IgD-negative memory B cell (primary cell): ENCODE results near the gene MAGI2. TPM values are rescaled to one million over a fixed set of nuclear protein-coding genes. Genes with fewer than 3 reads are reported as not detected.

Source experiments
- H3K27ac Mint-ChIP-seq, 3 donors: one replicate each; pipeline ENCODE4 v1.8.0; 2020 to 2022; ENCODE audit warnings: mild to moderate bottlenecking in 3 of 3, mixed read lengths in 3 of 3, moderate library complexity in 1 of 3
- H3K27me3 Mint-ChIP-seq: one replicate; pipeline ENCODE4 v1.8.0; 2021; ENCODE audit warnings: mixed read lengths
- H3K36me3 Mint-ChIP-seq: one replicate; pipeline ENCODE4 v1.8.0; 2020; ENCODE audit warnings: mild to moderate bottlenecking, mixed read lengths
- H3K4me1 Mint-ChIP-seq, 3 donors: one replicate each; pipeline ENCODE4 v1.8.0; 2020 to 2022; ENCODE audit warnings: mixed read lengths in 3 of 3, mild to moderate bottlenecking in 1 of 3
- H3K4me3 Mint-ChIP-seq, 4 donors: one replicate each; pipeline ENCODE4 v1.8.0; 2020 to 2022; ENCODE audit warnings: mild to moderate bottlenecking in 4 of 4, mixed read lengths in 4 of 4, moderate library complexity in 3 of 4
- H3K9me3 Mint-ChIP-seq, 3 donors: one replicate each; pipeline ENCODE4 v1.8.0; 2020 to 2021; ENCODE audit warnings: mixed read lengths in 3 of 3, mild to moderate bottlenecking in 1 of 3
- polyA plus RNA-seq: library from polyadenylated mRNA; unstranded; fragments of 300-500 nt; fragmentation: Illumina TruSeq; gene quantifications from one replicate; pipeline ENCODE4 v1.2.3, GENCODE V29; 2021

Gene MAGI2
- polyA plus RNA-seq, 1 donor from 2014 or later: not detected

- Mint-ChIP-seq H3K36me3 (peaks cover 2% of the 10 kb centered on the region), H3K27me3 (peaks cover 2% of the 10 kb centered on the region), H3K4me1 (no peaks in the 10 kb centered on the region), H3K4me3 (no peak overlapping the region), H3K27ac (no peak overlapping the region), H3K9me3 (peaks cover 0 to 2% (median 0%) of the 10 kb centered on the region in 3 donors)
These were observed 976.5 kb downstream of the MAGI2 start for GRCh38 chr7:78476851-78477405.

DNA sequence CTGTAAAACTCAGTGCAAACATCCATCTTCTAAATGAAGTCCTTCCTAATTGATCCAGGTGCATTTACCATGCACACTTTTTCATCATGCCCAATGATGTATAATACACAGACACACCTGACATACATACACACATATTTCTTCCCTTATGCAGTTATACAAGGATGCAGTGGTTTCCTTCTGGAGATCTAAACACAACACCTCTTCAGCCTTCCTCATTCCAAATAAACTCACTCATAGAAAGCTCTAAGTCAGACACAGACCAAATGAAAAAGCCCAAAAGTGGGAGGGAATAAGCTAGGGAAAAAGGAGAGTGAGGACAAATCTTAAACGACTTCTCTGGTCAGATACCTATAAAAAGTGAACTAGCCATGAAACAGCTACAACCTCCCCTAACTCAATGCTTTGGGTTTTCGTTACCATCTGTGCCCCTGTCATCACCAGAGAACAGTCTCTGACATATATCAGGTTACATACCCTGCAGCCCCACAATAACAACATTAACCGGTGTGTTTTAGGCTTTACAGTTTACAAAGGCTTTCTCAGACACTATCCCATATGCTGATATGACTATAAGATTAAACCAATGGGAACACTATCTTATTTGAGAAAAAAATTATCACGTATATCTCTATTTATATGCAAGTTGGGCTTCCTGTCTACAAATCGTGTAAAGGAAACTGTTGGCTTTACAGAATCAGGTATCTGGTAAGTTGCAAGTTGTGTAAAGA lies 979.7 kb downstream of the MAGI2 start:
- H3K36me3 Mint-ChIP-seq: peaks cover 2% of the 10 kb centered on the region
- no peak overlapping the region for H3K27ac Mint-ChIP-seq
- H3K4me1 Mint-ChIP-seq: no peaks in the 10 kb centered on the region
- H3K27me3 Mint-ChIP-seq: no peaks in the 10 kb centered on the region
- no peaks in the 10 kb centered on the region for H3K9me3 Mint-ChIP-seq
- no peak overlapping the region for H3K4me3 Mint-ChIP-seq

GRCh38 chr7:78473021-78473420 lies 980.4 kb downstream of the MAGI2 start:
- no peaks in the 10 kb centered on the region for H3K9me3 Mint-ChIP-seq
- no peaks in the 10 kb centered on the region for H3K27me3 Mint-ChIP-seq
- H3K4me3 Mint-ChIP-seq: no peak overlapping the region
- no peaks in the 10 kb centered on the region for H3K4me1 Mint-ChIP-seq
- H3K36me3 Mint-ChIP-seq: no peaks in the 10 kb centered on the region
- no peak overlapping the region for H3K27ac Mint-ChIP-seq

DNA sequence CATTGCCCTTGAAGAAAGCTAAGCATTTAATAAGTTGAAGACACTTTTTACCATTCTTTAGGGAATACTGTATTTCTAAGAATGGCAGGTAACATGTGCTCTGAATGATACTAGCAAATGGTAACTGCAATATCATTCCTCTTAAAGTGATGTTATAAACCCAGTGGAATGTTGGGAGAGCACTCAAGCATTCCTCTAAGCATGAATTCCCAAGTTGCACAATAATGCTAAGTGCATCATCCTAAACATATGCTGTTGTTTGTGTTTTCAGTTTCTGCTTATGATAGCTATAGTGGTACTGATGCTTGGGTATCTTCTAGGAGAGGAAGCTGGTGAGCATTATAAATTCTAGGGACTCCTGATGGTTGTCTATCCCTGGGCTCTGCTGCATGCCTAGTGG lies 980.9 kb downstream of the MAGI2 start:
- Mint-ChIP-seq H3K4me3 (no peak overlapping the region), H3K9me3 (no peaks in the 10 kb centered on the region), H3K27ac (no peak overlapping the region), H3K36me3 (no peaks in the 10 kb centered on the region), H3K27me3 (no peaks in the 10 kb centered on the region), H3K4me1 (no peaks in the 10 kb centered on the region)

GRCh38 chr7:78465894-78466293 lies 987.6 kb downstream of the MAGI2 start:
- H3K9me3 Mint-ChIP-seq: no peaks in the 10 kb centered on the region
- no peak overlapping the region for H3K4me3 Mint-ChIP-seq
- H3K27ac Mint-ChIP-seq: no peak overlapping the region
- H3K36me3 Mint-ChIP-seq: peaks cover under 1% of the 10 kb centered on the region
- H3K4me1 Mint-ChIP-seq: no peaks in the 10 kb centered on the region
- no peaks in the 10 kb centered on the region for H3K27me3 Mint-ChIP-seq

DNA sequence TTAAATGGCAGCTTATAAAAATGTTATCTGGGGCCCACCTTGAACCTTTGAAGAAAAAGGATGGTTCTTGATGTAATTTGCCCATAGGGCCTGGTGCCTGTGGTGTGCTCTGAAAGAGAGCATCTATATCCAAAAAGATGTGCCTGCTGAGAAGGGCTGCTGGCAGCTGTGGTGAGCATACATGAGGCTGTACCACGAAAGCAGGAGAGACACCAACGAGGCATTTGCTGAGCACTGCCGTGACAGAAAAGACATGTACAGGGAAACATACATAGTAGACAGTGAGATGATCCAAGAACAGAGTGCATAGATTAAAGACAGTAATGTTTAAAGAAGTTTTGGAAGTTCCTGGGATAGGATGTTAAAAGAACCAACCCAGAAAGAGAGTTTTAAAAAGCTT lies 990.4 kb downstream of the MAGI2 start:
- Mint-ChIP-seq H3K36me3 (peaks cover 2% of the 10 kb centered on the region), H3K4me1 (no peaks in the 10 kb centered on the region), H3K27ac (no peak overlapping the region)

GRCh38 chr7:78450706-78451105 lies 1002.8 kb downstream of the MAGI2 start:
- H3K27me3 Mint-ChIP-seq: no peaks in the 10 kb centered on the region
- H3K4me3 Mint-ChIP-seq: no peak overlapping the region
- H3K36me3 Mint-ChIP-seq: no peaks in the 10 kb centered on the region
- H3K4me1 Mint-ChIP-seq: no peaks in the 10 kb centered on the region
- H3K27ac Mint-ChIP-seq: no peak overlapping the region
- no peaks in the 10 kb centered on the region for H3K9me3 Mint-ChIP-seq

More for the DNA sequence above, 990.4 kb downstream of the MAGI2 start:
- Mint-ChIP-seq H3K9me3 (no peaks in the 10 kb centered on the region), H3K27me3 (no peaks in the 10 kb centered on the region), H3K4me3 (no peak overlapping the region)

DNA sequence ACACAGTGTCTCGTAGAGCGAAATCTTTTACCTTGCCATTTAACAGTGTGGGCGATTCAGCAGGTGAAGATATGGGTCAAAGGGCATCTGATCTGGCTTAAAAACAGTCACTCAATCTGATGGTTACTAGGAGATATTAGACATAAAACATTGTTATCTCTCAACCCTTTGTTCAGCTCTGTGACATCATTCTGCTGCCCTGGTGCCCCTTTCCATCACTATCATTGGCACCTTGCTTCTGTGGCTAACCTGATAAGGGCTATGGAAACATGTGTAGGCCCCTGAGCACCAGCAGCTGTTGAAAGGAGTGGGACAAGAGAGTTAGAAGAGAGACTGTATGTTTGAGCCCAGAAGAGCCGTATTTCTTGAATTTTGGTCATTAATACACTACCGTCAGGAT lies 1004.6 kb downstream of the MAGI2 start:
- Mint-ChIP-seq H3K4me1 (no peaks in the 10 kb centered on the region), H3K4me3 (no peak overlapping the region), H3K36me3 (no peaks in the 10 kb centered on the region)

DNA sequence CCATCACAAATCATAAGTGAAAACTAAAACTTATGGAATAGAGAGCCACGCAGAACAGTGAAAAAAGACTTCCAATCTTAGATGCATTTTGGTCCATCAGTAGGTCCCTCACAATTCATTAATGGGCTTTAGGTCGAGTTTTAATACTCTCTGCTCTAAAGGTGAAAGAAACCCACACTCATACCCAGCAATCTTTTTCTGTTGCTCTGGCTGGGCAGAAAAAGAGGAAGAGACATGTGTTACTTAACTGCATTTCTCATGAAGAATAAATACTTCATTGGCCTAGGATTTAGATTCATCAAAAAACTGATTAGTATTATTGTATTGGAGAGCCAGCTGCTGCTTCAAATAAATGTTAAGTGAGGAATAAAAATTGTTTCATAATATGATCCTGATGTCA lies 1009.2 kb downstream of the MAGI2 start:
- H3K27me3 Mint-ChIP-seq: no peaks in the 10 kb centered on the region
- no peaks in the 10 kb centered on the region for H3K36me3 Mint-ChIP-seq
- peaks cover 0 to 4% (median 2%) of the 10 kb centered on the region in 3 donors for H3K9me3 Mint-ChIP-seq
- H3K4me3 Mint-ChIP-seq: no peak overlapping the region
- H3K27ac Mint-ChIP-seq: no peak overlapping the region
- no peaks in the 10 kb centered on the region for H3K4me1 Mint-ChIP-seq

More for the DNA sequence above, 1004.6 kb downstream of the MAGI2 start:
- Mint-ChIP-seq H3K9me3 (no peaks in the 10 kb centered on the region), H3K27ac (no peak overlapping the region), H3K27me3 (no peaks in the 10 kb centered on the region)

GRCh38 chr7:78443811-78444210 lies 1009.7 kb downstream of the MAGI2 start:
- H3K27me3 Mint-ChIP-seq: no peaks in the 10 kb centered on the region
- no peaks in the 10 kb centered on the region for H3K4me1 Mint-ChIP-seq
- no peak overlapping the region for H3K27ac Mint-ChIP-seq
- peaks cover 0 to 4% (median 2%) of the 10 kb centered on the region in 3 donors for H3K9me3 Mint-ChIP-seq
- no peak overlapping the region for H3K4me3 Mint-ChIP-seq
- H3K36me3 Mint-ChIP-seq: no peaks in the 10 kb centered on the region

DNA sequence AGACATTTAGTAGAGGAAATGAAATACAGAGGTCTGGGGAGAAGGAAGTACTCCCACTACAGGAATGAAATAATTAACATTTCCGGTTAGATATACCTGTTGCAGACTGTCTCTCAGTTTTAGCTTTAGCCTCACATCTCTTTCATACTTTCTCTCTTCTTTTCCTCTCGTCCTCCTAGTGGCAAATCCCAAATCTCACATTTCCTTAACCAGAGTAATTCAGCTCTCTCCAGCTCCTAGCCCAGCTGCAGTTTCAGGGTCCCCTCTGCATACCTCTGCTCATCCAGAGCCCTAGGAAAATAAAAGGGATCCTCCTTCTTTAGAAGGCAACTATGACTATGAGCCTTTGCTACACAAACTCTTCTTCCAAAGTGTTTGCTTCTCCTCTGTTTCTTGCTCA lies 1011.7 kb downstream of the MAGI2 start:
- Mint-ChIP-seq H3K27me3 (no peaks in the 10 kb centered on the region), H3K9me3 (peaks cover 0 to 4% (median 2%) of the 10 kb centered on the region in 3 donors), H3K27ac (no peak overlapping the region), H3K4me3 (no peak overlapping the region), H3K4me1 (no peaks in the 10 kb centered on the region), H3K36me3 (no peaks in the 10 kb centered on the region)

- H3K4me3 Mint-ChIP-seq: no peak overlapping the region
- H3K9me3 Mint-ChIP-seq: peaks cover 0 to 4% (median 0%) of the 10 kb centered on the region in 3 donors
- no peak overlapping the region for H3K27ac Mint-ChIP-seq
- peaks cover 2% of the 10 kb centered on the region for H3K27me3 Mint-ChIP-seq
- H3K4me1 Mint-ChIP-seq: no peaks in the 10 kb centered on the region
- H3K36me3 Mint-ChIP-seq: no peaks in the 10 kb centered on the region
These were observed 1015.0 kb downstream of the MAGI2 start for GRCh38 chr7:78438433-78438832.

GRCh38 chr7:78437118-78437517 lies 1016.3 kb downstream of the MAGI2 start:
- no peaks in the 10 kb centered on the region for H3K36me3 Mint-ChIP-seq
- no peak overlapping the region for H3K4me3 Mint-ChIP-seq
- peaks cover 0 to 4% (median 0%) of the 10 kb centered on the region in 3 donors for H3K9me3 Mint-ChIP-seq
- no peaks in the 10 kb centered on the region for H3K4me1 Mint-ChIP-seq
- H3K27me3 Mint-ChIP-seq: peaks cover 2% of the 10 kb centered on the region
- H3K27ac Mint-ChIP-seq: peak overlapping the region in 1 of 3 donors; percentile 20

DNA sequence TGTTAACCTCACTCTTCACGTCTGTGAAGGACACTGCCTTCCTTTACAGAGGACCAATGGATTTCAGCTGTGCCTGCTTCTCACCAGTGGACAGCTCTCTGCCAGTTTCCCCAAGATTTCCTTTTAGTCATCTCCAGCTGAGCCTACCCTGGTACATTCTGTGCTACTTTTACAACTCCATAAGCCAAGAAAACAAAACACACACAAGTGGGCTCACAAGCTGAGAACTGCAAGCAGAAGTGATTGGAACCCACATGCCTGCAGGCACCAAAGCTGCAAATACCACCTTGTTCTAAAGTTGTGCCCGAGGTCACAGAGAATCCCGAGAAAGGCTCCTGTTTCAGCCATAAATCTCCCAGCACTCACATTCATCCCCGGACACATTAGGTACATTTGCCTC lies 1018.1 kb downstream of the MAGI2 start:
- Mint-ChIP-seq H3K9me3 (no peaks in the 10 kb centered on the region), H3K27me3 (peaks cover 2% of the 10 kb centered on the region)

DNA sequence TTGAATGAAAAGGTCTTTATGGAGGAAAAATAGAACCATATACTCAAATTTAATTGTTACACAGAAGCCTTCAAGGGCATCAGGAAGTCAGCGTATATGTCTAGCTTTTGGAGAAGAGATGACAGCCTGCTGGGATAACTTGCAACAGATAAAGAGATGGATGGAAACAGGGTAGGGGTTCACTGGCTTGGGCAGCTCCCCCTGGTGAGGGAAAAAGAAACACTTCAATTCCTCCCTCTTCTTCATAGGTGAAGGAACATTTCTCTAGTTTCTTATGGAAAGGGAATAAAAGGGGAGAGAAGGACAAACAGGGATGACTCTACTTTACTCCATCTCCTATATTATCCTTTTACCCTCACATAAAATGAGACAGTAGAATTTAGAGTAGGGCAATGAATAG lies 1019.2 kb downstream of the MAGI2 start:
- Mint-ChIP-seq H3K4me3 (peak overlapping the region in 1 of 4 donors; percentile 63), H3K4me1 (no peaks in the 10 kb centered on the region)

More for the DNA sequence above, 1018.1 kb downstream of the MAGI2 start:
- no peak overlapping the region for H3K4me3 Mint-ChIP-seq
- H3K27ac Mint-ChIP-seq: no peak overlapping the region
- H3K36me3 Mint-ChIP-seq: no peaks in the 10 kb centered on the region
- no peaks in the 10 kb centered on the region for H3K4me1 Mint-ChIP-seq

GRCh38 chr7:78433421-78433820 lies 1020.0 kb downstream of the MAGI2 start:
- no peaks in the 10 kb centered on the region for H3K9me3 Mint-ChIP-seq
- no peaks in the 10 kb centered on the region for H3K4me1 Mint-ChIP-seq
- H3K36me3 Mint-ChIP-seq: no peaks in the 10 kb centered on the region

More for the DNA sequence above, 1019.2 kb downstream of the MAGI2 start:
- Mint-ChIP-seq H3K27ac (no peak overlapping the region), H3K36me3 (no peaks in the 10 kb centered on the region), H3K9me3 (no peaks in the 10 kb centered on the region), H3K27me3 (peaks cover 2% of the 10 kb centered on the region)

More at GRCh38 chr7:78433421-78433820, 1020.0 kb downstream of the MAGI2 start:
- H3K27ac Mint-ChIP-seq: no peak overlapping the region
- H3K27me3 Mint-ChIP-seq: peaks cover 2% of the 10 kb centered on the region
- H3K4me3 Mint-ChIP-seq: no peak overlapping the region
